Left colon (tissue), 2 donors: ENCODE data around the gene FCN3. TPM values are rescaled to one million over a fixed set of nuclear protein-coding genes. Genes with fewer than 3 reads are reported as not detected.

Source experiments
- ATAC-seq: fragments of 200-7000 bp; cut with Tn5 transposase; one replicate; pipeline ENCODE4 v1.9.1; 2020; ENCODE audit warnings: mild to moderate bottlenecking, moderate library complexity
- DNase-seq, 2 donors: peaks; one replicate each; pipeline ENCODE4 v3.0.0-alpha.2; 2020
- intact Hi-C, 2 donors: fragments of 100-400 bp; cut with DNase I in 1 of 2; cut with micrococcal nuclease in 1 of 2; formaldehyde crosslinking; loops; one replicate each; pipeline versions ENCODE4 v1.11.2 to v1.14.0; 2022; cut with DNase I, micrococcal nuclease
- total RNA-seq, 2 donors: library from RNA; stranded (reverse); fragmentation: NEBNext Ultra II Directional; extraction: Animal tissue kit (Norgen Biotek cat#: 25700); gene quantifications; one replicate each; pipeline ENCODE4 v1.2.1, GENCODE V29; 2021
- donor health status: DM: no; HTN: no; CAD: no.
- donor health status: DM: yes; HTN: yes; CAD: no.

The FCN3 gene
- total RNA-seq, 2 donors from 2014 or later: 0.45 to 0.76 TPM

DNA sequence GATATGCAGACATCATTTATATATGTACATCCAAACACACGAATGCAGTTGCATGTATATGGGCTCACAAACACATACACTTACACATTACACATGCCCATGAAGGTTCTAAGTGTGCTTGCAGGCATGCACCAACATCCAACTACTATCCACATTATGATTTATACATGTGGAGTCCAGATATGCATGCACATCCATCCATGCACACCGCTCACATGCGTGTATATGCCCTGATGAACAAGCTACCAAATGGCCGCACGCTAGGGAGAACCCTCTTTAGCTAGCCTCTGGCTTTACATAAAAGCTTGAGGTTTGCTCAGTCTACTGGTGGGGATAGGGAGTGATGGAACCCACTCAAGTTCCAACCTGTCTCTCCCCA, 26.3 kb upstream of the FCN3 start:
- DNase-seq (no peak), ATAC-seq (no peak)
- intact Hi-C loops: loop anchor here in 1 of 2 donors (5.0 kb wide), 1 partner anchor 201 kb away; the partner anchor contains the start of gene AHDC1

- DNase-seq: no peak
- intact Hi-C loops: loop anchor here in 1 of 2 donors (5.0 kb wide), 1 partner anchor 202 kb away; the partner anchor contains the start of gene AHDC1
- ATAC-seq: no peak
Observed at GRCh38 chr1:27400082-27400962, 25.7 kb upstream of the FCN3 start.

DNA sequence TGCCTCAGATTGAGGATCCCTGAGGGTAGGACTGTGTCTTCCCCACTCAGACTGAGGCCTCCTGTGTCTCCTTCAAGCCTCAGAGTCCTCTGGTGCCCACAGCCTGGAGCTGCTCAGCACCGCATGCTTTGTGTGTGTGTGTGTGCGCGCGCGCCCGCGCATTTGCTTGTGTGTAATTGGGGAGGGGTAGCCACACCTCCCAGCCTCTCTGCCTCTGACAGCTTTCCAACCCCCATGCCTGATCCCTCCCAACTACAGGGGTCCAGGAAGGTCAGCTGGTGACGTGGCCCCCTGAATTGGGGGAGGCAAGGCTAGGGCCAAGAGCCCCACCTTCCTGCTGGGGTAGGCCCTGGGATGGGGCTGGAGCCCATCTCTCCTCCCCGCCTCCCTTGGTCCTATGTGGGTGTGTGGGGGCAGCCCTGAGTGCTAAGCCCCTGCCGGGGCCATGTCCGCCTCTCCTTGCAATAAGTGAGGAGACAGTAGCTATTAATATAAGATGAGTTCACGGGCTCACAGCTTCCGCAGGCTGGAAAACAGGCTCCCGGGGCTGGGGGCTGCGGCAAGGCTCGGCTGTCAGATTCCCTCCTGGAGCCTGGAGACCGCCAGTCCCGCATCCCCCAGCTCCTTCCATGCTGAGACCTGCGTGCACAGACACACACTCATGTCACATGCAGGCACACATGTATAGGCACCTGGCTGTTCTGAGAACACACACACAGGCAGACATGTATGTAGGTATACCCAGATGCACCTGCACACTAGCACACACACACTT, 24.8 kb upstream of the FCN3 start:
- DNase-seq (no peak), ATAC-seq (no peak)
- intact Hi-C loops: loop anchor here (5.0 to 10.0 kb wide), 2 partner anchors 203 to 205 kb away; partner anchors contain the start of gene AHDC1 (in 2 of the 2)

DNA sequence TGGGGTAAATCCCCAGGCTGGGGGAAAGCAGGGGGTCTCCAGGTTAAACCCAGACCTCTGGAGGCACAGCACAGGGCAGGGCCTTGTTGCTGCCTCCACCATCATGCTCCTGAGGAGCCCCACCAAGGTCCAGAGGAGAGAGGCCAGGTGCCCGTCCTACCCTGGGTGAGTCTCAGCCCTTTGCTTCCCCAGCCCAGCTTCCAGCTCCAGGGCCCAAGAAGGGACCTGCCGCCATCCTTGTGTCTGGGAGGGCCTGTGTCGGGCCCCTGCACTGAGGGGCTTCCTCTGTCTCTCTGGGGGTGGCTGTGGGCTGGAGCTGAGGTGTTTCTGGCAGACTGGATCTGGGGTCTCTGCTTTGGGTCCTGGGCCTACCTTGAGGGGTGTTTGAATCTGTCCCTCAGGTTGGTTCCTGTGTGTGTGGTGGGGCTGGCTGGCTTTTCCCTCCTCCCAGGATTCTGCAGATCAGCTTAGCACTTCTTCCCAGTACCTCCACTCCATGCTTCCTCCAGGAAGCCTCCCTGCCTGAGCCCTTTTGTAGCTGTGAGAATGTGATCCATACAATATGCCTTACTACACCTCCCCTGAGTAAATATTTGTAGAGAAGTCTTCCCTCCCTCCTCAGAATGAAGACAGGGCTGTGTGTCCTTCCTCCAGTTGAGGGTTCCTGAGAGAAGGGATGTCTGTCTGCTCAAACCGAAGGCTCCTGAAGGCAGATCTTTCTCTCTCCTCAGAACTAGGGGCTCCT, 24.0 kb upstream of the FCN3 start:
- intact Hi-C loops: loop anchor here in 1 of 2 donors (10.0 kb wide), 1 partner anchor 206 kb away; the partner anchor contains the start of gene AHDC1
- DNase-seq (no peak), ATAC-seq (peak; percentile 13)

DNA sequence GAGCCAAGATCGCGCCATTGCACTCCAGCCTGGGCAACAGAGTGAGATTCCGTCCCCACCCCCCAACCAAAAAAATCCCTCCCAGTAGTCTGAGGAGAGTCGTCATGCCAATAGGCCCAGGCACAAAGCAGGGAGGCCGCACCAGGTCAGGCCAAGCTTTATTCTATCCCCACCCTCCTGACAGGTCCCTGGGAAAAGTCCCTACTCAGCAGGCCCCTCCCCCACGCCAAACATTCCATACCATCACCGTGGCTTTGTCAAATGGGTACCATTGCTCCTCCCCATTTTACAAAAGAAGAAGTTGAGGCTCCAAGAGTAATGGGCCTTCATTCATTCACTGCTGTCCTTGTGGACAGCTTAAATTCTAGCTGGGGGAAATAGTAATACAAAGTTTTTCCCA, 23.1 kb upstream of the FCN3 start:
- intact Hi-C loops: loop anchor here in 1 of 2 donors (10.0 kb wide), 1 partner anchor 207 kb away; the partner anchor contains the start of gene AHDC1
- no peak for DNase-seq

GRCh38 chr1:27397110-27397509, 22.5 kb upstream of the FCN3 start:
- ATAC-seq (no peak), DNase-seq (no peak)
- intact Hi-C loops: loop anchor here in 1 of 2 donors (10.0 kb wide), 1 partner anchor 208 kb away; the partner anchor contains the start of gene AHDC1

More for the DNA sequence above, 23.1 kb upstream of the FCN3 start:
- no peak for ATAC-seq

- ATAC-seq: peak; percentile 34
- intact Hi-C loops: loop anchor here in 1 of 2 donors (10.0 kb wide), 1 partner anchor 209 kb away; the partner anchor contains the start of gene AHDC1
- DNase-seq: peak; percentile 60 to 71
Observed at GRCh38 chr1:27395441-27396195, 21.0 kb upstream of the FCN3 start.

DNA sequence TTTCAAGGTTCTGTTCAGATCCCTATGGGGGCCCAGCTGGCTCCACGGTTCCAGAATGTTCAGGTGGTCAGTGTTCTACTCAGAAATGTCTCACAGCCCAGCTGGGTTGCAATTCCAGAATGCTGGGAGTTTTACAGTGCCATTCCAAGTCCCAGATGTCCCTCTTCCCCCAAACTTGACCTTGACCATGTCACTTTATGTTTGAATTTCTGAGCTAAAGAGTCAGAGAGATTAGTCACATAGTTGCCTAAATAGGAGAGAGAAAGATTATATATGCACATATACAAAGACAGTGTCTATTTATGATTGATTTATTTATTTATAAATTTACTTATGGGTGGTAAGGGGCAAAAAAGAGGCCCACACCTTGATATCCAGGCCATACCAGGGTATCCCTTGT, 20.3 kb upstream of the FCN3 start:
- ATAC-seq: no peak
- DNase-seq: no peak
- intact Hi-C loops: loop anchor here (5.0 to 10.0 kb wide), 3 partner anchors 93 to 212 kb away; partner anchors contain the start of gene AHDC1 (in 1 of the 2)

- DNase-seq (no peak), ATAC-seq (no peak)
- intact Hi-C loops: loop anchor here (5.0 to 10.0 kb wide), 3 partner anchors 92 to 213 kb away; partner anchors contain the start of gene AHDC1 (in 1 of the 2)
Observed at GRCh38 chr1:27394282-27394658, 19.6 kb upstream of the FCN3 start.

DNA sequence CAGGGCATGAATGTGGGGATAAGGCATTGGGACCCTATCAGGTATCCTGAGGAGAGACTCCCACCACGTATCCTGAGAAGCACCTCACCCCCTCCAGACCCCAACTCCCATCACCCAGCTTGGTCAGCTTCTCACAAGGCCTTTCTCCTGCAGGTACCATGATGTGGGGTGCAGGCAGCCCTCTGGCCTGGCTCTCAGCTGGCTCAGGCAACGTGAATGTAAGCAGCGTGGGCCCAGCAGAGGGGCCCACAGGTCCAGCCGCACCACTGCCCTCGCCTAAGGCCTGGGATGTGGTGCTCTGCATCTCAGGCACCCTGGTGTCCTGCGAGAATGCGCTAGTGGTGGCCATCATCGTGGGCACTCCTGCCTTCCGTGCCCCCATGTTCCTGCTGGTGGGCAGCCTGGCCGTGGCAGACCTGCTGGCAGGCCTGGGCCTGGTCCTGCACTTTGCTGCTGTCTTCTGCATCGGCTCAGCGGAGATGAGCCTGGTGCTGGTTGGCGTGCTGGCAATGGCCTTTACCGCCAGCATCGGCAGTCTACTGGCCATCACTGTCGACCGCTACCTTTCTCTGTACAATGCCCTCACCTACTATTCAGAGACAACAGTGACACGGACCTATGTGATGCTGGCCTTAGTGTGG, 19.1 kb upstream of the FCN3 start:
- no peak for DNase-seq
- no peak for ATAC-seq
- intact Hi-C loops: loop anchor here (5.0 to 10.0 kb wide), 3 partner anchors 91 to 214 kb away; partner anchors contain the start of gene AHDC1 (in 1 of the 2)

DNA sequence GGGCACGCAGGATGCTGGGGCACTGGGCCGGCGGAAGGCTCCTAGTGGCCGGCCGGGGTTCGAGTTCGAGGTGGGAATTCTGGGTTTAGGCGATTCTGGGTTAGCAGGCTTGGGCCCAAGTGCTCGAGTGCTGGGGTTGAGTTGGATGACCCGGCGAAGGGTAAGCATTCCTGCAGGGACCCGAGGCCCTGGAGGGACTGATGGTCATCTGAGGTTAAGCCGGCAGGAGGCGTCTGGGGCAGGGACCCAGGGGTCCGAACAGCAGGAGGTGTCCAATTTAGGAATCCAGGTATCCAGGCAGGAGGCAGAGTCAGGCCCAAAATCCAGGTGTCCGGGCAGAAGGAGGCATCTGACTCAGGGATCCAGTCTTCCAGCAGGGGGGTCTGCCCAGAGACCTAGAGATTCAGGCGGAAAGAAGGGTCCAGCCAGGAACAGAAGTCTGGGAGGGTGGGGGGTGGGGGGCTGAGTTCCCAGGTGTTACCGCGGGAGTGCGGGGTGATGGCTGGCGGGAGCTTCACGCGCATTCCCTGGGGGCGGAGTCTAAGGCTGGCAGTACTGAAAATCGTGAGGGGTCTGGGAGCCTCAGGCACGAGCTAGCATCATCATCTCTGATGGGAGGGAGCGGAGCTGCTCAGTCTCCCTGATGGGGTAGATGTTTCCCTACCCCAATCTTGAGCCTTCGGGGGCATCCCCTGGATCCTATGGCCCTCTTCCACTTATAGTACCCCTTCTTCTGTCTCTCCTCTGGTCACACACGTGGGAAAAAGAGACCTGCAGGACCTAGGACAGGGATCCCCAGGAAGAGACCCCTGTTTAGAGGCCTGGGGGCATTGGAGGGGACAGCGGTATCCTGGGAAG, 18.4 kb upstream of the FCN3 start:
- DNase-seq (no peak), ATAC-seq (no peak)
- intact Hi-C loops: loop anchor here (5.0 to 10.0 kb wide), 3 partner anchors 91 to 214 kb away; partner anchors contain the start of gene AHDC1 (in 1 of the 2)

DNA sequence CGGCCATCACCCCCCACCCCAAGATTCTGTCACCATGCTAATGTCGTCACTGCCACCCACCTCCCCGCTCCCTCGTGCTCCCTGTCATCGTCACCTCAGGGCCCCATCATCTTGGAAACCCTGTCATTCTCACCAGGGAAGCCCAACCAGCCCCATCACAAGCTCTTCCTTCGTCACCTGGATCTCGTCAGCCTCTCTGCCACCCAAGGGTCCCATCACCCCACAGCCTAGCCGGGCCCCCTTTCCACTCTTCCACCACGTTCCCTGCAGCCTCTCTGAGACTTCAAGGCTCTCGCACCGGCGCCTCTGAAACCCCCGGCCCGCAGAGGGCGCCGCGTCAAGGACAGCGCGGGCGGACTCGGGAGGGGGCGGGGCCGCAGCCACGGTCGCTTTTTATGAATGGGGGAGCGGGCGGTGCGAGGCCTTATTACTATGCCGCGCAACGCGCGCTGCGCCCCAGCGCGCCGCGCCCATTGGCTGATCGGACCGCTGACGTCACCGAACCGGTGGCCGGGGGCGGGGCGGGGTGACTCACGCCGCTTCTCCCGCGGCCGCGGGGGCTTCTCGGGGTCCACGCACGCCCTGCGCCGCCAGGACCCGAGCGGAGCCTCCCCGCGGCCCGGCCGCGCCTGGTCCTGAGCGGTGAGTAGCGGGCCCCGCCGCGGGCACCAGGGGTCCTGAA, 17.6 kb upstream of the FCN3 start, which contains the start of gene GPR3:
GPR3 (plus strand) TSS at position 527 of the 682 bp plus-strand sequence. CDS start 1,177 bp downstream, outside the sequence.
- peak; percentile 89 to 94 for DNase-seq
- intact Hi-C loops: loop anchor here (5.0 to 10.0 kb wide), 3 partner anchors 90 to 215 kb away; partner anchors contain the start of gene AHDC1 (in 1 of the 2)
- peak; percentile 92 for ATAC-seq

DNA sequence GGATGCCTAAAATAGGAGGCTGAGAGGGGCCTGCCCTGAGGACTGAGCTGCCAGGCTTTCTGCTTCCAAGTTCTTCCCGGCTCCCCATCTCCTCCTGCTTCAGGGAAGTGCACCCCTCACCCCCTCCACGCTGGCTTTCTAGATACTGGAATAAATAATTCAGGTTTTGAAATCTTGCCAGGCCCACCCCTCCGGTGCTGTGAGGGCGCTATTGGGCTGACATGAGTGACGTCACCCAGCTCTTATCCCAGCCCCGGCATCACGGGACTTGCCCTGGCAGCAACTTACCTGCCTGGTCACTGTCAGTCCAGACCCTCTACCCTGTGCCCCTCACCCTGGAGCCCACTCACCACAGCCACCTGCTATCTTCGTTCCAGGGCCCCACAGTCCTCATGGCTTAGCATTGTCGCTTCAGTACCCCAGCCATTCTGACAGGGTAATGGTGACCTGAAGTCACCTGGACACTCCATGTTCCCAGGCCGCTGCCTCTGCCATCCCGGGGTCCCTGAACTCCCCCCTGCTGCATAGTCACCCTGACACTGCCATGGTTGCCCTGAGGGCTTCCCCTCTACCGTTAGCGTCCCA, 17.0 kb upstream of the FCN3 start:
- peak; percentile 40 to 64 for DNase-seq
- peak; percentile 31 for ATAC-seq
- intact Hi-C loops: loop anchor here (5.0 to 10.0 kb wide), 3 partner anchors 89 to 216 kb away; partner anchors contain the start of gene AHDC1 (in 1 of the 2)

DNA sequence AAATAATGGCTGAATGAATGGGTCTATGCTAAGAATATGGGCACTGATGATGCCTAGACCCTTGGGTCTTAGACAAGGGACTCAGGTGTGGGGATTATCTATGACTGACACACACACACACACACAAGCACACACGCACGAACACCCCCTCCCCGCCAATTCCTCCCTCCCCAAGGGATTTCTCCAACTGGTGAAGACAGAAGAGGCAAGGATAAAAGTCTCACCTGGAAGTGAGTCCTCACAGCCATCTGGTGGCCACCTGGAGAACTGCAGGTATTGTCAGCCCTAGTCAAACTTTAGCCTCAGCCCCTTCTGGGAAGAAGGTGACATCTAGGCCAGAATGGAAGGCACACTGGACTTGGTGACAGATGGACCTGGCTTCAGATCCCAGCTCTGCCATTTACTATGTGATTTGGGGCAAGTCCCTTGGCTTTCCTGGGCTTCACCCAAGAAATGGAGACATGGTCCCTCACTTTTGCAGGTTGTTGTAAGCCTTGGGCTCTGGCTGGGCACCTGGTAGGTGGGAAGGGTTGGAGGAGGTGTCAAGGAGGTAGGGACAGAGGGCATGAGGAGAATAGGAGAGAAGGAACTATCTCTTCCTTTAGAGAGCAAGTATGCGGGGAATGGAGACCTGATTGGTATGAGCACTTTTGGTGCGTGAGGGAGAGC, 13.8 kb upstream of the FCN3 start:
- intact Hi-C loops: loop anchor here in 1 of 2 donors (5.0 to 10.0 kb wide), 2 partner anchors 54 to 86 kb away; no protein-coding TSS in a partner anchor
- peak; percentile 67 to 86 for DNase-seq

More for the DNA sequence above, 13.8 kb upstream of the FCN3 start:
- peak; percentile 37 for ATAC-seq
